WTC11 (cell line): ENCODE results near the gene BNC1. TPM values are rescaled to one million over a fixed set of nuclear protein-coding genes. Genes with fewer than 3 reads are reported as not detected.

Experiments
- ATAC-seq: fragments of 200-7000 bp; cut with Tn5 transposase; 2 replicates; pipeline ENCODE4 v1.10.0; 2021; ENCODE audit warnings: mild to moderate bottlenecking, moderate library complexity
- CTCF ChIA-PET: fragments of 300-600 bp; sonication (Branson Sonifier 250); formaldehyde crosslinking; loops from one replicate; lab custom pipeline; 2021; ENCODE audit warnings: antibody characterized with exemption; lab: Charles Lee
- POLR2A ChIA-PET: fragments of 350-600 bp; sonication (Branson Sonifier 250); formaldehyde crosslinking; loops from one replicate; lab custom pipeline; 2021; ENCODE audit warnings: antibody characterized with exemption; lab: Charles Lee
- DNase-seq: peaks from one replicate; pipeline ENCODE4 v3.0.0; 2021; ENCODE audit warnings: low spot score
- H3K27ac Mint-ChIP-seq: 2 replicates; pipeline ENCODE4 v1.8.0; 2021; ENCODE audit warnings: mixed read lengths
- H3K27me3 Mint-ChIP-seq: 2 replicates; pipeline ENCODE4 v1.8.0; 2021; ENCODE audit warnings: low read depth, mild to moderate bottlenecking, moderate library complexity, mixed read lengths
- H3K36me3 Mint-ChIP-seq: 2 replicates; pipeline ENCODE4 v1.8.0; 2021; ENCODE audit warnings: mixed read lengths
- H3K4me1 Mint-ChIP-seq: 2 replicates; pipeline ENCODE4 v1.8.0; 2022; ENCODE audit warnings: mixed read lengths
- H3K4me3 Mint-ChIP-seq: 2 replicates; pipeline ENCODE4 v1.8.0; 2021; ENCODE audit warnings: mild to moderate bottlenecking, moderate library complexity, mixed read lengths
- H3K9me3 Mint-ChIP-seq: 2 replicates; pipeline ENCODE4 v1.8.0; 2021; ENCODE audit warnings: mixed read lengths
- ATF2 ChIP-seq: sonication (generic); formaldehyde crosslinking; IDR thresholded peaks from 2 replicates; pipeline ENCODE4 v1.8.1; 2022; ENCODE audit warnings: low read depth, missing genetic modification reagents, borderline replicate concordance
- CBFB ChIP-seq: sonication (generic); formaldehyde crosslinking; IDR thresholded peaks from 2 replicates; pipeline ENCODE4 v1.8.1; 2022; ENCODE audit warnings: mild to moderate bottlenecking, low read depth, missing genetic modification reagents
- E2F1 ChIP-seq: sonication (generic); formaldehyde crosslinking; IDR thresholded peaks from 2 replicates; pipeline ENCODE4 v1.8.0; 2022; ENCODE audit warnings: mild to moderate bottlenecking, missing genetic modification reagents
- E2F4 ChIP-seq: sonication (generic); formaldehyde crosslinking; IDR thresholded peaks from 2 replicates; pipeline ENCODE4 v1.8.1; 2022; ENCODE audit warnings: low read depth, mild to moderate bottlenecking, moderate library complexity, missing genetic modification reagents, borderline replicate concordance
- ESRRA ChIP-seq: sonication (generic); formaldehyde crosslinking; IDR thresholded peaks from 2 replicates; pipeline ENCODE4 v1.8.1; 2022; ENCODE audit warnings: mild to moderate bottlenecking, missing genetic modification reagents, borderline replicate concordance
- ETV6 ChIP-seq: sonication (generic); formaldehyde crosslinking; IDR thresholded peaks from 2 replicates; pipeline ENCODE4 v1.8.1; 2022; ENCODE audit warnings: mild to moderate bottlenecking, missing genetic modification reagents
- FOXJ3 ChIP-seq: sonication (generic); formaldehyde crosslinking; IDR thresholded peaks from 2 replicates; pipeline ENCODE4 v1.9.0; 2021; ENCODE audit warnings: missing genetic modification reagents, mild to moderate bottlenecking, borderline replicate concordance
- GABPB1 ChIP-seq: sonication (generic); formaldehyde crosslinking; IDR thresholded peaks from 2 replicates; pipeline ENCODE4 v1.8.1; 2023; ENCODE audit warnings: mild to moderate bottlenecking, missing genetic modification reagents
- GRHL2 ChIP-seq: fragments of 250-450 bp; sonication (Bioruptor Pico); IDR thresholded peaks from 2 replicates; pipeline ENCODE4 v1.8.0; 2022; ENCODE audit warnings: mild to moderate bottlenecking, moderate library complexity; ENCODE audit not compliant: insufficient replicate concordance, severe bottlenecking
- HMGA2 ChIP-seq: fragments of 250-450 bp; sonication (Bioruptor Pico); IDR thresholded peaks from 2 replicates; pipeline ENCODE4 v1.4.0; 2021; ENCODE audit warnings: mild to moderate bottlenecking, moderate library complexity
- IRF2 ChIP-seq: sonication (generic); formaldehyde crosslinking; IDR thresholded peaks from 2 replicates; pipeline ENCODE4 v1.8.0; 2022; ENCODE audit warnings: low read depth, missing genetic modification reagents, borderline replicate concordance
- JUN ChIP-seq: sonication (generic); formaldehyde crosslinking; IDR thresholded peaks from 2 replicates; pipeline ENCODE4 v1.8.0; 2023; ENCODE audit warnings: mild to moderate bottlenecking, missing genetic modification reagents
- MYBL2 ChIP-seq: sonication (generic); formaldehyde crosslinking; IDR thresholded peaks from 2 replicates; pipeline ENCODE4 v1.8.1; 2023; ENCODE audit warnings: mild to moderate bottlenecking, moderate library complexity, missing genetic modification reagents
- NFATC4 ChIP-seq: fragments of 250-450 bp; sonication (Bioruptor Pico); IDR thresholded peaks from 2 replicates; pipeline ENCODE4 v1.9.0; 2021; ENCODE audit warnings: mild to moderate bottlenecking
- NR1H2 ChIP-seq: sonication (generic); formaldehyde crosslinking; IDR thresholded peaks from 2 replicates; pipeline ENCODE4 v1.9.0; 2021; ENCODE audit warnings: mild to moderate bottlenecking, moderate library complexity, missing genetic modification reagents
- OVOL2 ChIP-seq: fragments of 250-450 bp; sonication (Bioruptor Pico); IDR thresholded peaks from 2 replicates; pipeline ENCODE4 v1.9.0; 2021; ENCODE audit warnings: mild to moderate bottlenecking, borderline replicate concordance
- PRRX2 ChIP-seq: fragments of 250-450 bp; sonication (Bioruptor Pico); IDR thresholded peaks from 2 replicates; pipeline ENCODE4 v1.8.0; 2021; ENCODE audit warnings: mild to moderate bottlenecking
- SMAD4 ChIP-seq: sonication (generic); formaldehyde crosslinking; IDR thresholded peaks from 2 replicates; pipeline ENCODE4 v1.8.0; 2022; ENCODE audit warnings: mild to moderate bottlenecking, missing genetic modification reagents
- TCF7 ChIP-seq: sonication (generic); formaldehyde crosslinking; IDR thresholded peaks from 2 replicates; pipeline ENCODE4 v1.8.0; 2022; ENCODE audit warnings: mild to moderate bottlenecking, low read depth, missing genetic modification reagents, moderate library complexity
- TEAD4 ChIP-seq: sonication (generic); formaldehyde crosslinking; IDR thresholded peaks from 2 replicates; pipeline ENCODE4 v1.8.0; 2022; ENCODE audit warnings: mild to moderate bottlenecking, missing genetic modification reagents
- ZNF263 ChIP-seq: sonication (generic); formaldehyde crosslinking; IDR thresholded peaks from 2 replicates; pipeline ENCODE4 v1.8.1; 2022; ENCODE audit warnings: low read depth, mild to moderate bottlenecking, moderate library complexity, missing genetic modification reagents
- ZNF396 ChIP-seq: fragments of 250-450 bp; sonication (Bioruptor Pico); IDR thresholded peaks from 2 replicates; pipeline ENCODE4 v1.8.0; 2021; ENCODE audit warnings: mild to moderate bottlenecking, moderate library complexity, borderline replicate concordance
- ZNF425 ChIP-seq: fragments of 250-450 bp; sonication (Bioruptor Pico); conservative IDR thresholded peaks from 2 replicates; pipeline ENCODE4 v1.9.0; 2021; ENCODE audit warnings: mild to moderate bottlenecking
- total RNA-seq: library from RNA; stranded (reverse); gene quantifications from 3 replicates; pipeline ENCODE4 v1.2.3, GENCODE V29; 2021
- TF ChIP-seq, protein P1 (sequence below): sonication (generic); formaldehyde crosslinking; IDR thresholded peaks from 2 replicates; pipeline ENCODE4 v1.8.1; 2023; ENCODE audit warnings: mild to moderate bottlenecking, missing genetic modification reagents, borderline replicate concordance
- TF ChIP-seq, protein P2 (sequence below): sonication (generic); formaldehyde crosslinking; conservative IDR thresholded peaks from 2 replicates; pipeline ENCODE4 v1.8.1; 2022; ENCODE audit warnings: mild to moderate bottlenecking, missing genetic modification reagents

The BNC1 gene
- total RNA-seq, 1 experiment from 2014 or later: 0.11 TPM

DNA sequence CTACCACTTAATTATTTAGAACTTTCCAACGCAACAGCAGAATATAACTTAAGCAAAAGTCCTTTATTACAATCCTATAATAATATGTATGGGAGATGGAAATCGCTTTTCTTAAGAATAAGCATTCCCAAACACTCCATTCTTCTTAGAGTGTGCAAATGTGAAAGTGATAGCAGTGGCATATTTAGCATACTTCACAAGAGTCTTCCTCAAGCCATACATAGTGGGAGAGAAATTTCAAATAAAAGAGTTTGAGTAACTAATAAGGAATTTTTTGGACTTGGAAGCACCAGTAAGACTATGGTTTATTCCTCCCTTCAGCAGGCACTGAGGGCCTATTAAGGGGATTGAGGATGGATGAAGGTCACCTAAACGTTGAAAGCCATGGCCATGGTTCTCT lies 22.1 kb upstream of the BNC1 start:
- no peak for ATAC-seq
- Mint-ChIP-seq H3K4me1 (peaks cover 39% of the 10 kb centered on the region), H3K27me3 (peaks cover 3% of the 10 kb centered on the region)
- CTCF ChIA-PET: interaction anchor here (1.5 to 1.6 kb wide), 2 partner anchors 58 to 90 kb away, joined by 5 to 7 read pairs; no protein-coding TSS in a partner anchor
- no peak for DNase-seq
- no peak for TF ChIP-seq OVOL2
- no peak for TF ChIP-seq ZNF396 (CRISPR knock-in tag)
- no peak for TF ChIP-seq CBFB (CRISPR knock-in tag)
- no peak for TF ChIP-seq ETV6 (CRISPR knock-in tag)
- TF ChIP-seq NR1H2: no peak
- TF ChIP-seq, protein P1, sequence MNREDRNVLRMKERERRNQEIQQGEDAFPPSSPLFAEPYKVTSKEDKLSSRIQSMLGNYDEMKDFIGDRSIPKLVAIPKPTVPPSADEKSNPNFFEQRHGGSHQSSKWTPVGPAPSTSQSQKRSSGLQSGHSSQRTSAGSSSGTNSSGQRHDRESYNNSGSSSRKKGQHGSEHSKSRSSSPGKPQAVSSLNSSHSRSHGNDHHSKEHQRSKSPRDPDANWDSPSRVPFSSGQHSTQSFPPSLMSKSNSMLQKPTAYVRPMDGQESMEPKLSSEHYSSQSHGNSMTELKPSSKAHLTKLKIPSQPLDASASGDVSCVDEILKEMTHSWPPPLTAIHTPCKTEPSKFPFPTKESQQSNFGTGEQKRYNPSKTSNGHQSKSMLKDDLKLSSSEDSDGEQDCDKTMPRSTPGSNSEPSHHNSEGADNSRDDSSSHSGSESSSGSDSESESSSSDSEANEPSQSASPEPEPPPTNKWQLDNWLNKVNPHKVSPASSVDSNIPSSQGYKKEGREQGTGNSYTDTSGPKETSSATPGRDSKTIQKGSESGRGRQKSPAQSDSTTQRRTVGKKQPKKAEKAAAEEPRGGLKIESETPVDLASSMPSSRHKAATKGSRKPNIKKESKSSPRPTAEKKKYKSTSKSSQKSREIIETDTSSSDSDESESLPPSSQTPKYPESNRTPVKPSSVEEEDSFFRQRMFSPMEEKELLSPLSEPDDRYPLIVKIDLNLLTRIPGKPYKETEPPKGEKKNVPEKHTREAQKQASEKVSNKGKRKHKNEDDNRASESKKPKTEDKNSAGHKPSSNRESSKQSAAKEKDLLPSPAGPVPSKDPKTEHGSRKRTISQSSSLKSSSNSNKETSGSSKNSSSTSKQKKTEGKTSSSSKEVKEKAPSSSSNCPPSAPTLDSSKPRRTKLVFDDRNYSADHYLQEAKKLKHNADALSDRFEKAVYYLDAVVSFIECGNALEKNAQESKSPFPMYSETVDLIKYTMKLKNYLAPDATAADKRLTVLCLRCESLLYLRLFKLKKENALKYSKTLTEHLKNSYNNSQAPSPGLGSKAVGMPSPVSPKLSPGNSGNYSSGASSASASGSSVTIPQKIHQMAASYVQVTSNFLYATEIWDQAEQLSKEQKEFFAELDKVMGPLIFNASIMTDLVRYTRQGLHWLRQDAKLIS (CRISPR knock-in tag): no peak
- TF ChIP-seq, all 79 proteins: peak for 0
- POLR2A ChIA-PET: no interaction called here
- H3K36me3 Mint-ChIP-seq: no peaks in the 10 kb centered on the region
- peaks cover 3% of the 10 kb centered on the region; the same call in 1 of the 2 replicates for H3K9me3 Mint-ChIP-seq
- no peak overlapping the region for H3K4me3 Mint-ChIP-seq
- no peak overlapping the region for H3K27ac Mint-ChIP-seq

- ATAC-seq: peak; percentile 77
- no peak overlapping the region for H3K27ac Mint-ChIP-seq
- TF ChIP-seq ATF2 (CRISPR knock-in tag): no peak
- no peak for TF ChIP-seq MYBL2
- no peak for TF ChIP-seq SMAD4 (CRISPR knock-in tag)
- no peak for TF ChIP-seq IRF2 (CRISPR knock-in tag)
- no peak for TF ChIP-seq TCF7 (CRISPR knock-in tag)
- TF ChIP-seq GABPB1 (CRISPR knock-in tag): no peak
- TF ChIP-seq PRRX2 (CRISPR knock-in tag): no peak
- TF ChIP-seq E2F4: no peak
- TF ChIP-seq ZNF425 (CRISPR knock-in tag): no peak
- TF ChIP-seq GRHL2: no peak
- no peak for TF ChIP-seq TEAD4 (CRISPR knock-in tag)
- TF ChIP-seq JUN: no peak
- TF ChIP-seq ZNF263 (CRISPR knock-in tag): no peak
- TF ChIP-seq, protein P2, sequence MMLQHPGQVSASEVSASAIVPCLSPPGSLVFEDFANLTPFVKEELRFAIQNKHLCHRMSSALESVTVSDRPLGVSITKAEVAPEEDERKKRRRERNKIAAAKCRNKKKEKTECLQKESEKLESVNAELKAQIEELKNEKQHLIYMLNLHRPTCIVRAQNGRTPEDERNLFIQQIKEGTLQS (CRISPR knock-in tag): no peak
- TF ChIP-seq E2F1 (CRISPR knock-in tag): no peak
- no peak for TF ChIP-seq HMGA2 (CRISPR knock-in tag)
- no peak for TF ChIP-seq NFATC4 (CRISPR knock-in tag)
- TF ChIP-seq FOXJ3 (CRISPR knock-in tag): no peak
- TF ChIP-seq ESRRA: no peak
- CTCF ChIA-PET: interaction anchor here (0.6 to 1.6 kb wide), 4 partner anchors 58 to 1238 kb away, joined by 4 to 7 read pairs (median 4); no protein-coding TSS in a partner anchor
- H3K27me3 Mint-ChIP-seq: peaks cover 3% of the 10 kb centered on the region
- peaks cover 31% of the 10 kb centered on the region for H3K4me1 Mint-ChIP-seq
- no peaks in the 10 kb centered on the region for H3K36me3 Mint-ChIP-seq
- H3K4me3 Mint-ChIP-seq: 0 out of 2 replicates have a peak overlapping the region, but pooled peaks have one; percentile 3
- peaks cover 7% of the 10 kb centered on the region for H3K9me3 Mint-ChIP-seq
- peak; percentile 36 for DNase-seq
- POLR2A ChIA-PET: interaction anchor here (1.0 kb wide), 1 partner anchor 75 kb away, joined by 3 read pairs; no protein-coding TSS in a partner anchor
Measured at GRCh38 chr15:83305704-83306291, 21.3 kb upstream of the BNC1 start.
